Activated naive CD4-positive, alpha-beta T cell treated with anti-CD3 and anti-CD28 coated beads, Interleukin-2, amount 50 U/mL, for 16 hours (primary cell): ENCODE measurements around the gene CD46.

Source experiments
- DNase-seq: peaks from one replicate; pipeline ENCODE4 v3.0.0-alpha.2; 2020

The CD46 gene

DNA sequence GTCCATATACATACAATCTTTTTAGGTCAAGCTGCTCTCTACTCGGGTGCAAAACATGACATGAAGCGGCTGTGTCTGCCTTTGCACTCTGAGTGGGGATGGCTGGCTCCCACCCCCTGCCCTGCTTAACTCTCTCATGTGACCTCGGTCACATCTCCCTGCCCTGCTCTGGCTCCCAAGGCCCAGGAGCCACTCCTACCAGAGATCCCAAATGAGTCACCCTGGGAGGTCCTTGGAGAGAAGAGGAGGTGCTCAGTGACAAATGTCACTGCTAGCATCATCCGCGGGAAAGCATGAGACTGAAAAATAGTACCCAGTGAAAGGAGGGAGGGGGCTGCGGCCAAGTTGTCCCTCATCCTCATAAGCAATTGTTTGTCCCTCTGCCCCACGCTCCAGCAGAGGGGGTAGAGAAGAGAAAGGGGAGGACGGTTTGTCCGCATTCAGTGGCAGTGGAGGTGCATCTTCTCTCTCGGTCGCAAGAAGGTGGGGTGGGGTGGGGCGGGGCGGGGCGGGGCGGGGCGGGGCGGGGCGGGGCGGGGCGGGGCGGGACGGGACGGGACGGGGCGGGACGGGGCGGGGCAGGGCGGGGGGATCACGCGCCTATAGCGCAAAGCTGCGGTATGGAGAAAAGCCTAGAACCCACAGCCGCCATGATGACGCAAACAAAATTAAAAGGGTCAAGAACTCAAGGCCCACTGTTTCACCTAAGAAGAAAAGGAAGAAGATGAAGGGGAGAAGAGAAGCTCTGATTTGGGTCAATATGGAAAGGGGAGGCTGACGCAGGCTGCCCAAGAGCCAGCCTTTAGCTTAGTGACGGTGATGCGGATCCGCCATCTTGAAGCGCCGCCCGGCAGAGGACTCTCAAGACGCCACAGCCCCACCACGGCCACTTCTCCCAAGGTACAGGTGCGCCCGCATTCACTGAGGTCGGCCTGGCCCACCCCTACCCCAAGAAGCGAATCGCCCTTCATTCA, 66.2 kb downstream of the CD46 start:
- no peak for DNase-seq

DNA sequence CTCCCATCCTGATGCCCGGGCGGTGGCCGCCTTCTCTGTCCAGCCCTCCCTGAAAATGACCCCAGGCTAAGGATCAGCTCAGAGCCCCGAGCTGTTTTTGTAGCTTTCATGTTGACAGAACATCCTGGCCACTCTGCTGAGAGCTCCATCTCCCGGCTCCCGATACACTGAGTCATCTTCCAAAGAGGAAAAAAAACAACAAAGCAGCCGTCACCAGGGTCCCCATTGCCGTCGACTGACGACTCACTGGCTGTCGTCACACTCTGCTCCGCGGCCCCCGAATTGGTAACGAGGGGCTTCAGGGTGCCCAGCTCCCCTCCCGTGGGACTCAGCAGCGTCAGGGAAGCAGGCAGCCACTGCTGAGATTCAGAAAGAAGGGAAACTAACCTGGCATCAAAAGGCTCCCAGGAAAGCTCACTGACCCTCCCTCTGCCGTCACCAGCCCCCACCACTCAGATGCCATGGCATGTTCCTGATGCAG, 67.2 kb downstream of the CD46 start:
- no peak for DNase-seq

GRCh38 chr1:207820568-207821463, 69.0 kb downstream of the CD46 start:
- DNase-seq: no peak

DNA sequence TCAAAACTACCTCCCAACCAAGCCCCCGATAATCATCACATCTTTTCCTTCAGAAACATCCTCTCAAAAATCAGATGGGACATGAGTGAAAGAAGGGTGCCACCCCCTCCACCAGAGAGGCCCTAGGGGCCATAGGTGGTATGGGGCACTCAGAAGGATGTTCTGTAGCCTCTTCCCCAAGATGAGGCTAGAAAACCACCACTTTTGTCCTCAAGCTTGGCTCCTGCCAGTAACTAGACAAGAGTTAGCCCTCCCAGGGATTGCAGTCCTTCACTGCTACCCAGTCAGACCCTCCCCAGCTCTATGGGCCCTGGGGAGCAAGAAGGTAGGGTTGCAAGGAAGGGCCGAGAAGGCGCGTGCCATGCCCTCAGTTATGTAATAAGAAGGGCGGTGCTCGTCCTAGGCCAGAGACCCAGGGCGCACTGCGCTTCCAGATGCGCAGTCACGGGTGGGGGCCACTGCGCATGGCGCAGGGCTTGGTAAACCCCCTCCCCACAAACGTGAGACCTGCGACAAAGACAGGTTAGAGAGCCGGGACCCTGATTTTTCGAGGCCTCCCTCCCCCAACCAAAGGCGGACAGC, 69.7 kb downstream of the CD46 start:
- DNase-seq: no peak

DNA sequence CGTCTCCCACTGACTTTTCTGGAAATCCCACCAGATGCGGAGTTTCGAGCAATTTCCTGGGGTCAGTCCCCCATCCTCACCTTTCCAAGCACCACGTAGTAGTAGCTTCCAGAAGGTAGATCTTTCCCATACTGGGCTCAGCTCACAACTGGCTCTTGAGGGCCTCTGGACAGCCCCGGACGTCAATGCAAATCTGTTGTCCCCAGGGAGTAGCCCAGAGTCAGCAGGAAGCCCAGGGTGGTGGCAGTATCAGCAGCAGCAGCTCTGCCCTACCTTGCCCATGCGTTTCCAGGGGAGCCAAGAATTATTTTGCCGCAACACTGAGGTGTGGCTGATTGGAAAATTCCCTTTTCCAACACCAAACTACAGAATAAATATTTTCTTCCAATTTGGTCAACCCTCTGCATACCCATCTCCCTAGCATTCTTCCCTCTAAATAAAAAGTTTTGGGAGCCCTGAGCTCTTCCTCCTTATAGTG, 70.3 kb downstream of the CD46 start:
- no peak for DNase-seq

DNA sequence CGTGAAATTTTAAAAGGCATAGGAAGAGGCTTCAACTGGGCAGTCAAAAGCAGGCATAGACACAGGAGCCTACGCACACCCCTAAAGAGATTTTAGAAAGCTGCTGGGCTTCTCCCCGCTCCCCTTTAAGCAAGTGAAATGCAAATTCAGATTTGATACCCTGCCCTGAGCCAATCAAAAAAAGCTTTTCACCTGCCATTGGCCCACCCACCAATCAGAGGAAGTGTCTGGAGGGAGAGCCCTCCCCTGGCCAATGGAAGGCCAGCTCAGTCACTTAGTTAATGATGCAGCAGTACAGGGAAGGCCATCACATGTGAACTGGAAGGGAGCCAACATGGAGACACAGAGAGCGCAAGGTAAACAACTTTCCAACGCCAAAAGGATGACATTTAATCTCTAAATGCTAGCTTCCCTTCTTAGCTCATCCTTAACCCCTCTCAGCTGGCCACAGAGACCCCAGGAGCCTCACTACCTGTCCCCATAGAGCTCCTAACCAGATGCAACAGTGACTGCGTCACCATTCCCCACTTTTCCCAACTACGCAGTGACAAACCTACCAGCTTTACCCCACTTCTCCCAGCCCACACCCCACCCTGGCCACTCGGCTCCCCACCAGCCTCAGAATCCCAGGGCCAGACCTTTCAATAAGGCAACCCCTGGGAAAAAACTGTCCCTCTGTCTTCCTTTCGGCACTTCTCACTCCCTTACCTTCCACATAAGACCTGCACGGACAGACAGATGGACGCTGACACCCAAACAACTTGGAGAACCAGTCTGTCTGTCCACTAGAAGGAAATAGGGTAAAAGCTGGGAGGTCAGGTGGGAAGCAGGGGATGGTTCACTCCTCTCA, 71.0 kb downstream of the CD46 start:
- DNase-seq: peak; percentile 80

- DNase-seq: no peak
Observed at GRCh38 chr1:207823531-207823879, 71.7 kb downstream of the CD46 start.

- peak; percentile 80 for DNase-seq
Observed at GRCh38 chr1:207823880-207824566, 72.2 kb downstream of the CD46 start.

GRCh38 chr1:207824691-207825408, 73.0 kb downstream of the CD46 start:
- DNase-seq: no peak

DNA sequence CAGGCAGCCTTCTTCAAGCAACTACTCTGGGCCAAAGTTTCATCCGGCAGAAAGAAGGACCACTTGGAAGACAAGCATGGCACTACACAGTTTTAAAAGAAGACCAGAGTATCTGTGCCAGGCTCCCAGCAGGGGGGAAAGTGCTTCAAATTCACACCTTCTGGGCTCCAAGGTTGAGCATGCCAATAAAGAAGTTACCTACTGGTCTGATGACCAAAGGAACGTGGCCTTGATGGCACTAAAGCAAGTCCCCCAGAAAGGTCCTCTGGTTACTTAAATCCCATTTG, 73.5 kb downstream of the CD46 start:
- no peak for DNase-seq

DNA sequence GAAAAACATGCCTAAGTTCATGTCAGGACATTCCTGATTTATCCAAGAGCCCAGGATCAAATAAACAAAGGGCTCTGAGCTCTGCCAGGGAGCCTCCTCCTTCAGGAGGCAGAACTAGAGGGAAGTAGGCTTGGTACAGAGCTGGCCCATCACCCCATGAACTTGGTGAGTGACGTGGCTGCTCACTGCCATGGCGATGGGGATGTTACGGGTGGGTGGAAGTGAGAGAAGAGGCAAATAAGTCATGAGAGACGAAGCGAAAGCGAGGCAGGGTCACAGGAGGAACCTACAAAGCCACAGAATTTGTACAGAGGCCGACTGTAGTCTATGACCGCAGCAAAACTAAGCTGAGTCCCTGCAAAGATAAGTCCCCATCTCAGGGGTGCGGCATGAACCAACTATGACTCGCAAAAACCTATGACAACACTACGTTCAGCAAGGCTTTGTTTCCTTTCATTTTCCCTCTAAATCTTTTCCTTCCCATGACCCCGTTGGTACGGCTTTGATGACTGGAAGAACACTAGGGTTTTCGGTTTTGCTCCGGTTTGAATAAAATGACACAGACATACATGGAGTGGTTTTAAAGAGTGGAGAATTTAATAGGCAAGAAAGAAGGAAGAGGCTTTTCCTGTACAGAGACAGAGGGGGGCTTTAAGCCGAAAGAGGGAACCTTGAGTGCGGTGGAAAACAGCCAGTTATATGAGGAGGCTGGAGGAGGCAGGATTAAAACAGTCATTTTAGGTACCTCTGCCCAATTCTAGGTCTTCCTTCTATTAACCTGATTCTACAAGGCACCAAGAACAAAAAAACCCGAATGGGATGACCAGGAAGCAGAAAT, 74.1 kb downstream of the CD46 start:
- peak; percentile 87 for DNase-seq

DNA sequence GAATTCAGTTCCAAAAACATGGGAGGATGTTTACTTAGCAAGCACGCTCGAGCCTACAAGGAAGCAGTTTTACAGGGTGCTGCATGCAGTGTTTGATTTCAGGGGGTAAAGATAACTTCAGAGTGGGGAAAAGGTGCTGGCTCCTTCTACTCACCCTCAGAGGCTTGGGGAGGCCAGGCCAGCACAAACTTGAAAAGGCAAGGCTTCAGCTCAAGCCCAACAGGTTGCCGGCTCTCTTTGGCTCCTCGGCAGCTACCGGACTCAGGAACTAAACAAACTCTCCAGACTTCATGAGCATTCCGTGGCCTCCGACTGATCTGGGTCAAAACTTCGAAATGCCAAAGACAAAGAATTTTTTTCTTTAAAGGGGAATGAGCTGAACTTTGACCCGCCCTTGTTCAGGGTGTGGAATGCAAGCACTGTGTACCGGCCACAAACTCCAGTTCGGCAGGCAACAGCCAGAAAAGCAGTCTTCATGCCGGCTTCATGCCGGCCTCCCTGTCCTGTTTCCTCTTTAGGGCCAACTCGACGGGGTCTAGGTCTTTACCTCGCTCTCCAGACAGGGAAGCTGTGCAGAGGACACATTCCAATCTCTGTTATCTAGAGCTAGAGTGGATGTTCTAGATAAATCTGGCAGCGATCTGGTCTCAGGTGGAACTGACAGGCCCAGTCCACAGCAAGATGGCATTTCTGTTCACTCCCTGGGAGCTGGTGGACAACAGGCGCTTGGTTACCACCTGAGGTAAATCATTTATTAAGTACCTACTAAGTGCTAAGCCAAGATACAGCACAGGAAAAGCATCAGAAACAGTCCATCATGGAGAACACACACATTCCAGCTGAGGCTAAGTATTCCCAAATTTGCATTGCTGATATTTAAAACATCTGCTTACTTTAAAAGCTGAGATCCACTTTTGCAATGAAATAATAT, 75.0 kb downstream of the CD46 start:
- no peak for DNase-seq

DNA sequence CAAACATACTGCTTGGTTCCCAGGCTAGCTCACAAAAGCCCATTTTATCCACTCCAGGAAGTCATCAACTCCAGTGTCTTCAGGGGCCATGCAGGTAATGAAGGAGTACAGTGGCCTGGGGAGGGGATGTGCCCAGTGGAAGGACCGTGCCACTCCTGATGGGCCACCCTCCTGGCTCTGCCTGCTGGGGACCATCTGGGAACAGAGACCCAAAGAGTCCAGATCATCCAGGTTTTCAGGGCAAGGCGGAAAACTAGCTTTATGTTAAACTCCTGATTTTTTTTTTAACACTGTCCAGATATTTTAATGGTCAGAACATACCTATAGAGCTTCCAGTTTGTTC, 75.6 kb downstream of the CD46 start:
- DNase-seq: no peak

DNA sequence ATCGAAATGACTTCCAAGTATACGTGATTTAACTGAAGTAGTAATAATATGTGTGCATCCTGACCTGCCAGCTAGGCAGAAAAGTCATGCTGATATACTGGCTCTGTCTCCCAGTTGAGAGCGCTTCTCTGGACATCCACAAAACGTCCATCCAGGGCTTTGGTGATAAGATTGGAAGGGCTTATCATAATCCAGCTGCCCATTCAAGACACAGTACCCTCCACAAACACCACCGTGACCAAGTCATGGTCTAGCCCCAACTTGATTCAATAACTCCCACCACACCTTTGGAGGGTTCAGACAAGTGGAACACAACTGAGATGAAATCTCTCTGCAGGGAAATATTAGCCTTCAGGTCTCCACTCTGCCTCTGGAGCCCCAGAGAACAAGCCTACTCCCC, 76.2 kb downstream of the CD46 start:
- no peak for DNase-seq

GRCh38 chr1:207828485-207829158, 76.8 kb downstream of the CD46 start:
- peak; percentile 68 for DNase-seq

DNA sequence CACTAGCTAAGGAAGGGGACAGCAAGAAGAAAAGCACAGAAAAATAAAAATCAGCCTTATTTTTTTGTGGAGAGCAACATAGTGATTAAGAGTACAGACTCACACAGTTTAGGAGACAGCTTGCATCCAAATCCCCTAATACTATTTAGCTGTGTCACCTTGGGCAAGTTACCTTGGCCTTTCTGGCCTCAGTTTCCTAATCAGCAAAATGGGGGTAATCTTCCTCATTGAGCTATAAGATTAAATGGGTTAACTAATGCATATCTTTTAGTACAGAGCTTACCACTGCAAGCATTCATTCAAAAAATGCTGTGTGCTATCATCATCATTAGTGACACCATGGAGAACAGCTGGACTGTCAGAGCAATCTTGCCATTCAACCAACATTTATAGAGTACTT, 77.7 kb downstream of the CD46 start:
- DNase-seq: no peak

DNA sequence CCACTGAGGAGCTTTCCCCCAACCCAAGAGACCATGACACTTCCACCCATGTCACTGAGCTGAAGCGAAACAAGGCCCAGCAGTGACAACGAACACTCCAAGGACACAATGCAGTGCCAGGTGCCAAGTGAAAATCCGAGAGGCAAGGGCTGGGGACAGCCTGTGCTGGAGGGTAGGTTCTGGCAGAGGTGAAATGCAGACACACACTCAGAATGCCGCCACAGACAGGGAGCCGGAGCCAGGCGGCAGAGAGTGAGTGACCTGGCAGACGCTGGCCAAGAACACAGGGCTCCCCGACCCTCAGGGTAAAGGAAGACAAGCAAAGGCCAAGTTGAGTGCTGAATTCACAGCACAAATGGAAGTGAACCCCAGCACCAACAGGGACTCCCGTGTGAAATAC, 78.9 kb downstream of the CD46 start:
- DNase-seq: no peak

GRCh38 chr1:207831517-207832327, 79.9 kb downstream of the CD46 start:
- DNase-seq: peak; percentile 62
